HFFc6 (cell line): ENCODE results near the gene ST6GALNAC2. TPM values are rescaled to one million over a fixed set of nuclear protein-coding genes. Genes with fewer than 3 reads are reported as not detected.

ENCODE experiments used
- DNase-seq: peaks from one replicate; pipeline ENCODE4 v3.0.0-alpha.2; 2018
- H3K27ac Mint-ChIP-seq: 2 replicates; pipeline ENCODE4 v1.8.0; 2020; ENCODE audit warnings: mild to moderate bottlenecking, mixed read lengths
- H3K27me3 Mint-ChIP-seq: 2 replicates; pipeline ENCODE4 v1.8.0; 2021; ENCODE audit warnings: mild to moderate bottlenecking, moderate library complexity, mixed read lengths; ENCODE audit not compliant: insufficient read depth
- H3K36me3 Mint-ChIP-seq: 2 replicates; pipeline ENCODE4 v1.8.0; 2021; ENCODE audit warnings: low read depth, mixed read lengths
- H3K4me1 Mint-ChIP-seq: 2 replicates; pipeline ENCODE4 v1.8.0; 2020; ENCODE audit warnings: low read depth, mixed read lengths
- H3K4me3 Mint-ChIP-seq: 2 replicates; pipeline ENCODE4 v1.8.0; 2020; ENCODE audit warnings: mild to moderate bottlenecking, moderate library complexity, mixed read lengths
- H3K9me3 Mint-ChIP-seq: 2 replicates; pipeline ENCODE4 v1.8.0; 2020; ENCODE audit warnings: mild to moderate bottlenecking, mixed read lengths
- CTCF ChIP-seq: fragments of 200-600 bp; sonication (generic); IDR thresholded peaks from 2 replicates; pipeline ENCODE4 v1.5.0; 2021; ENCODE audit warnings: antibody characterized with exemption, mild to moderate bottlenecking
- total RNA-seq, 6 experiments: library from RNA; stranded (reverse); fragmentation: NEBNext Ultra II Directional; extraction: Animal tissue kit (Norgen Biotek cat#: 25700); gene quantifications; 2 replicates in 1 of 6; 3 replicates in 5 of 6; pipeline ENCODE4 v1.2.3, GENCODE V29; 2021

The ST6GALNAC2 gene
- total RNA-seq, 6 experiments from 2014 or later = 0.20 to 0.71 (median 0.34) TPM; not detected in 1

GRCh38 chr17:76548378-76549214 lies 37.1 kb downstream of the ST6GALNAC2 start:
- no peak for DNase-seq
- Mint-ChIP-seq H3K9me3 (no peaks in the 10 kb centered on the region), H3K27ac (no peak overlapping the region), H3K36me3 (no peaks in the 10 kb centered on the region), H3K4me3 (no peak overlapping the region), H3K4me1 (peaks cover 14% of the 10 kb centered on the region), H3K27me3 (peaks cover 7% of the 10 kb centered on the region)
- TF ChIP-seq CTCF = no peak

- Mint-ChIP-seq H3K4me1 (peaks cover 14% of the 10 kb centered on the region), H3K27me3 (peaks cover 7% of the 10 kb centered on the region), H3K36me3 (no peaks in the 10 kb centered on the region), H3K27ac (no peak overlapping the region), H3K9me3 (no peaks in the 10 kb centered on the region), H3K4me3 (no peak overlapping the region)
- DNase-seq = no peak
- peak; percentile 35; the same call in 1 of the 2 replicates for TF ChIP-seq CTCF
Measured at GRCh38 chr17:76547642-76548202, 37.9 kb downstream of the ST6GALNAC2 start.

DNA sequence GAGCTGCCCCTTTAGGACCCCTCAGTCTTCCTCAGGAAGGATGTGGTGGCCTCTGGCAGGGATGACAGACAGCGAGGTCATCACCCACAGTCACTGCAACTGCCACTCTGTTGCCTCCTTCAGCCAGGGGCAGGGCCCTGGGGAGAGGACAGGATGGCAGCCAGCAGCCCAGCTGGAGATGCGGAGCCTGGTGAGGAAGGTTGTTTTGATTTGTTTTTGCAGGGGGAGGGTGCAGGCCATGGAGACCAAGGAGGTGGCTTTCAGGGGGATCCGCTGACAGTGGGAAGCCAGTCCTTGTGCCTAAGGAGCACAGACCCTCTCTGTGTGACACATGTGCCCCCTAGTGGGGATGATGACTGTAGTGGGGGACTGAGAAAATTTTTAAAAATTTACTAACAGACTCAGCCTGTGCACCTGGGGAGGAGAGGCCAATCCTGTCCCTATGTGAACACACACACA lies 38.4 kb downstream of the ST6GALNAC2 start:
- H3K4me1 Mint-ChIP-seq = peaks cover 14% of the 10 kb centered on the region
- TF ChIP-seq CTCF = peak; percentile 82
- DNase-seq = peak; percentile 71
- peaks cover 7% of the 10 kb centered on the region for H3K27me3 Mint-ChIP-seq
- H3K9me3 Mint-ChIP-seq = no peaks in the 10 kb centered on the region
- no peak overlapping the region; the same call in 1 of the 2 replicates for H3K4me3 Mint-ChIP-seq
- H3K36me3 Mint-ChIP-seq = no peaks in the 10 kb centered on the region
- no peak overlapping the region for H3K27ac Mint-ChIP-seq

- no peak overlapping the region for H3K27ac Mint-ChIP-seq
- peaks cover 7% of the 10 kb centered on the region for H3K27me3 Mint-ChIP-seq
- H3K36me3 Mint-ChIP-seq = no peaks in the 10 kb centered on the region
- DNase-seq = peak; percentile 91
- H3K4me3 Mint-ChIP-seq = no peak overlapping the region; the same call in none of the 2 replicates
- TF ChIP-seq CTCF = no peak
- H3K9me3 Mint-ChIP-seq = no peaks in the 10 kb centered on the region
- peaks cover 14% of the 10 kb centered on the region for H3K4me1 Mint-ChIP-seq
Measured at GRCh38 chr17:76546556-76547182, 39.0 kb downstream of the ST6GALNAC2 start.

DNA sequence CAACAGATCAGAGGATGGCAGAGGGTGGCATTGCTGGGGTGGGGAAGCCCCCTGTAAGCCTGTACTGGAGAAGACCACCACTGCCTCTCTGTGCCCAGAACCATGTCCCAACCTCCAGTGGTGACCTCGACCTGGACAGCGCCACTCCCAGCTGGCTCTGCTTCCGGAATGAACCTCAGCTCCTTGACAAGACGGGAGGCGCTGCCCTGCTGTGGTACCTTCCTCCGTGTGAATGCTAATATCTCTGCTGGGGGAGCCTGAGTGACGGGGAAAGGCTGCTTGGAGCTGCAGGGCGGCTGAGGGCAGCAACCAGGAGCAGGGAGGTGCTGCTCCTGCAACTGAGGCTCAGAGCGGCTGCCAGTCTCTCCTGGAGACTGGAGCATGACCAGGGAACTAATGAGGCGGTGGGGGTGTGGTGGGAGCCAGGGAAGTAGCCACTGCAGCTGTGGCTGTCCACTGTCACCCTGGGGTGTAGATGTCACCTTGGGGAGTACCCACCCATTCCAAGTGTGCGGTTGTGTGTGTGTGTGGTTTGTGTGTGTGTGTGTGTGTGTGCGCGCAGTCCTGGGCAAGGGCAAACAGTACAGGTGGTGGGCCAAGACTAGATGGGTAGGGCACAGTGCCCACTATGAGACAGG lies 39.6 kb downstream of the ST6GALNAC2 start:
- Mint-ChIP-seq H3K36me3 (no peaks in the 10 kb centered on the region), H3K27ac (no peak overlapping the region), H3K9me3 (no peaks in the 10 kb centered on the region), H3K27me3 (peaks cover 7% of the 10 kb centered on the region), H3K4me3 (no peak overlapping the region; the same call in none of the 2 replicates), H3K4me1 (peaks cover 14% of the 10 kb centered on the region)
- no peak for TF ChIP-seq CTCF
- DNase-seq = no peak
